Neural cell (in vitro differentiated cells): Measurements from ENCODE around the gene C6orf163. TPM values are rescaled to one million over a fixed set of nuclear protein-coding genes. Genes with fewer than 3 reads are reported as not detected.

Source experiments
- H2AFZ ChIP-seq: fragments of 200-600, 300-800 bp; sonication (generic), shearing (Covaris generic); 2 replicates; pipeline ENCODE4 v1.6.0; 2014; ENCODE audit warnings: low read depth, mild to moderate bottlenecking, antibody characterized with exemption, low read length, moderate library complexity
- H3F3A ChIP-seq: fragments of 200-600 bp; shearing (Covaris generic); 2 replicates; pipeline ENCODE4 v1.6.1; 2016; ENCODE audit warnings: mild to moderate bottlenecking, moderate library complexity, mixed read lengths, antibody characterized with exemption, low read length; ENCODE audit not compliant: insufficient read depth, poor library complexity, severe bottlenecking
- H3K27ac ChIP-seq: fragments of 200-600, 300-800 bp; sonication (generic), shearing (Covaris generic); 2 replicates; pipeline ENCODE4 v1.5.1; 2014; ENCODE audit warnings: mild to moderate bottlenecking, low read length, moderate library complexity
- H3K27me3 ChIP-seq: fragments of 300-800, 200-600 bp; sonication (generic), shearing (Covaris generic); 2 replicates; pipeline ENCODE4 v1.6.0; 2014; ENCODE audit warnings: mild to moderate bottlenecking, low read depth, low read length, moderate library complexity; ENCODE audit not compliant: insufficient read depth
- H3K36me3 ChIP-seq: fragments of 300-800, 200-600 bp; sonication (generic), shearing (Covaris generic); 2 replicates; pipeline ENCODE4 v1.5.1; 2014; ENCODE audit warnings: mild to moderate bottlenecking, antibody characterized with exemption, low read length, moderate library complexity; ENCODE audit not compliant: insufficient read depth
- H3K4me2 ChIP-seq: fragments of 300-800, 200-600 bp; sonication (generic), shearing (Covaris generic); 2 replicates; pipeline ENCODE4 v1.6.0; 2014; ENCODE audit warnings: mild to moderate bottlenecking, low read length
- H3K4me3 ChIP-seq: fragments of 300-800, 200-600 bp; sonication (generic), shearing (Covaris generic); 2 replicates; pipeline ENCODE4 v1.5.1; 2014; ENCODE audit warnings: mild to moderate bottlenecking, low read length, moderate library complexity
- H3K79me2 ChIP-seq: fragments of 200-600 bp; shearing (Covaris generic); replicated peaks from 2 replicates; pipeline ENCODE4 v1.6.0; 2014; ENCODE audit warnings: mild to moderate bottlenecking, low read length, moderate library complexity; ENCODE audit not compliant: insufficient read depth
- H3K9ac ChIP-seq: fragments of 300-800, 200-600 bp; sonication (generic), shearing (Covaris generic); 2 replicates; pipeline ENCODE4 v1.6.1; 2016; ENCODE audit warnings: mild to moderate bottlenecking, low read length, mixed read lengths
- H3K9me2 ChIP-seq: fragments of 200-600 bp; shearing (Covaris generic); 2 replicates; pipeline ENCODE4 v1.6.1; 2016; ENCODE audit warnings: mild to moderate bottlenecking, low read length, mixed read lengths; ENCODE audit not compliant: insufficient read depth
- H3K9me3 ChIP-seq: fragments of 200-600, 300-800 bp; sonication (generic), shearing (Covaris generic); 2 replicates; pipeline ENCODE4 v1.6.1; 2016; ENCODE audit warnings: mild to moderate bottlenecking, mixed run types, low read length, moderate library complexity, mixed read lengths
- H4K20me1 ChIP-seq: fragments of 200-600 bp; shearing (Covaris generic); 2 replicates; pipeline ENCODE4 v1.6.1; 2016; ENCODE audit warnings: mild to moderate bottlenecking, mixed run types; ENCODE audit not compliant: insufficient read depth
- EP300 ChIP-seq: fragments of 450-650 bp; conservative IDR thresholded peaks from 2 replicates; pipeline ENCODE4 v1.6.1; 2014; ENCODE audit warnings: antibody characterized with exemption, mild to moderate bottlenecking, moderate library complexity; ENCODE audit not compliant: poor library complexity, severe bottlenecking
- EZH2 ChIP-seq: fragments of 200-600, 300-800 bp; shearing (Covaris generic), sonication (generic); IDR thresholded peaks from 2 replicates; pipeline ENCODE4 v1.6.1; 2014; ENCODE audit warnings: antibody characterized with exemption, low read length, borderline replicate concordance, mild to moderate bottlenecking; ENCODE audit not compliant: insufficient read depth, poor library complexity, severe bottlenecking
- MXI1 ChIP-seq: fragments of 450-650 bp; conservative IDR thresholded peaks from 2 replicates; pipeline ENCODE4 v1.6.1; 2014; ENCODE audit warnings: antibody characterized with exemption, mild to moderate bottlenecking; ENCODE audit not compliant: poor library complexity, severe bottlenecking
- POLR2AphosphoS5 ChIP-seq: IDR thresholded peaks from 2 replicates; pipeline ENCODE4 v1.6.1; 2012
- RAD21 ChIP-seq: fragments of 450-650 bp; conservative IDR thresholded peaks from 2 replicates; pipeline ENCODE4 v1.6.1; 2014; ENCODE audit warnings: antibody characterized with exemption, mild to moderate bottlenecking, moderate library complexity
- SMC3 ChIP-seq: fragments of 450-650 bp; conservative IDR thresholded peaks from 2 replicates; pipeline ENCODE4 v1.6.1; 2014; ENCODE audit warnings: antibody characterized with exemption, mild to moderate bottlenecking, moderate library complexity; ENCODE audit not compliant: poor library complexity
- TAF1 ChIP-seq: IDR thresholded peaks from 2 replicates; pipeline ENCODE4 v1.6.1; 2012; ENCODE audit warnings: low read depth
- polyA plus RNA-seq: library from polyadenylated mRNA; depleted of rRNA; stranded (reverse); fragments of >200 nt; gene quantifications from 2 replicates; pipeline ENCODE4 v1.2.3, GENCODE V29; 2014
- TF ChIP-seq, protein P1 (sequence below): IDR thresholded peaks from 2 replicates; pipeline ENCODE4 v1.6.1; 2012; ENCODE audit warnings: borderline replicate concordance
- TF ChIP-seq, protein P2 (sequence below): fragments of 450-650 bp; IDR thresholded peaks from 2 replicates; pipeline ENCODE4 v1.5.1; 2014; ENCODE audit warnings: antibody characterized with exemption, mild to moderate bottlenecking, moderate library complexity; ENCODE audit not compliant: poor library complexity, severe bottlenecking

C6orf163 gene
- polyA plus RNA-seq, 1 donor from 2014 or later = 1.8 TPM

DNA sequence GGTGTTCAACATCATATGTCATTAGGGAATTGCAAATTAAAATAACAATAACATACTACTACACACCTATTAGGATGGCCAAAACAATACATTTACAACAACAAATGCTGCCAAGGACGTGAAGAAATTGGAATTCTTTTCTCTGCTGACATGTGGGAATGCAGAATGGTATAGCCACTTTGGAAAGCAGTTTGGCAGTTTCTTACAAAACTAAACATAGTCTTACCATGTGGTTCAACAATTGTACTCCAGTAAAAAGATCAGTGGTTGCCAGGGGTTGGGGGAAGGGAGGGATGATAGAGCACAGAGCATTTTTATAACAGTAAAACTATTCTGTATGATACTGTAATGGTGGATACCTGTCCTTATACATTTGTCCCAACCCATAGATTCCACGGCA, 50.8 kb downstream of the C6orf163 start:
- no peak overlapping the region for H3K27ac ChIP-seq
- H3F3A ChIP-seq = no peaks in the 10 kb centered on the region
- H4K20me1 ChIP-seq = no peaks in the 10 kb centered on the region
- H3K9me3 ChIP-seq = no peaks in the 10 kb centered on the region
- no peaks in the 10 kb centered on the region for H3K79me2 ChIP-seq
- H3K4me3 ChIP-seq = no peak overlapping the region
- H3K27me3 ChIP-seq = no peaks in the 10 kb centered on the region
- H3K9me2 ChIP-seq = no peaks in the 10 kb centered on the region
- H2AFZ ChIP-seq = no peak overlapping the region
- no peak overlapping the region for H3K4me2 ChIP-seq
- no peak overlapping the region for H3K9ac ChIP-seq
- no peak for TF ChIP-seq SMC3
- no peak for TF ChIP-seq EP300
- TF ChIP-seq TAF1 = no peak
- no peak for TF ChIP-seq POLR2AphosphoS5
- TF ChIP-seq RAD21 = no peak
- no peak for TF ChIP-seq MXI1
- no peak for TF ChIP-seq EZH2
- TF ChIP-seq, protein P1, sequence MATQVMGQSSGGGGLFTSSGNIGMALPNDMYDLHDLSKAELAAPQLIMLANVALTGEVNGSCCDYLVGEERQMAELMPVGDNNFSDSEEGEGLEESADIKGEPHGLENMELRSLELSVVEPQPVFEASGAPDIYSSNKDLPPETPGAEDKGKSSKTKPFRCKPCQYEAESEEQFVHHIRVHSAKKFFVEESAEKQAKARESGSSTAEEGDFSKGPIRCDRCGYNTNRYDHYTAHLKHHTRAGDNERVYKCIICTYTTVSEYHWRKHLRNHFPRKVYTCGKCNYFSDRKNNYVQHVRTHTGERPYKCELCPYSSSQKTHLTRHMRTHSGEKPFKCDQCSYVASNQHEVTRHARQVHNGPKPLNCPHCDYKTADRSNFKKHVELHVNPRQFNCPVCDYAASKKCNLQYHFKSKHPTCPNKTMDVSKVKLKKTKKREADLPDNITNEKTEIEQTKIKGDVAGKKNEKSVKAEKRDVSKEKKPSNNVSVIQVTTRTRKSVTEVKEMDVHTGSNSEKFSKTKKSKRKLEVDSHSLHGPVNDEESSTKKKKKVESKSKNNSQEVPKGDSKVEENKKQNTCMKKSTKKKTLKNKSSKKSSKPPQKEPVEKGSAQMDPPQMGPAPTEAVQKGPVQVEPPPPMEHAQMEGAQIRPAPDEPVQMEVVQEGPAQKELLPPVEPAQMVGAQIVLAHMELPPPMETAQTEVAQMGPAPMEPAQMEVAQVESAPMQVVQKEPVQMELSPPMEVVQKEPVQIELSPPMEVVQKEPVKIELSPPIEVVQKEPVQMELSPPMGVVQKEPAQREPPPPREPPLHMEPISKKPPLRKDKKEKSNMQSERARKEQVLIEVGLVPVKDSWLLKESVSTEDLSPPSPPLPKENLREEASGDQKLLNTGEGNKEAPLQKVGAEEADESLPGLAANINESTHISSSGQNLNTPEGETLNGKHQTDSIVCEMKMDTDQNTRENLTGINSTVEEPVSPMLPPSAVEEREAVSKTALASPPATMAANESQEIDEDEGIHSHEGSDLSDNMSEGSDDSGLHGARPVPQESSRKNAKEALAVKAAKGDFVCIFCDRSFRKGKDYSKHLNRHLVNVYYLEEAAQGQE = no peak
- TF ChIP-seq, protein P2, sequence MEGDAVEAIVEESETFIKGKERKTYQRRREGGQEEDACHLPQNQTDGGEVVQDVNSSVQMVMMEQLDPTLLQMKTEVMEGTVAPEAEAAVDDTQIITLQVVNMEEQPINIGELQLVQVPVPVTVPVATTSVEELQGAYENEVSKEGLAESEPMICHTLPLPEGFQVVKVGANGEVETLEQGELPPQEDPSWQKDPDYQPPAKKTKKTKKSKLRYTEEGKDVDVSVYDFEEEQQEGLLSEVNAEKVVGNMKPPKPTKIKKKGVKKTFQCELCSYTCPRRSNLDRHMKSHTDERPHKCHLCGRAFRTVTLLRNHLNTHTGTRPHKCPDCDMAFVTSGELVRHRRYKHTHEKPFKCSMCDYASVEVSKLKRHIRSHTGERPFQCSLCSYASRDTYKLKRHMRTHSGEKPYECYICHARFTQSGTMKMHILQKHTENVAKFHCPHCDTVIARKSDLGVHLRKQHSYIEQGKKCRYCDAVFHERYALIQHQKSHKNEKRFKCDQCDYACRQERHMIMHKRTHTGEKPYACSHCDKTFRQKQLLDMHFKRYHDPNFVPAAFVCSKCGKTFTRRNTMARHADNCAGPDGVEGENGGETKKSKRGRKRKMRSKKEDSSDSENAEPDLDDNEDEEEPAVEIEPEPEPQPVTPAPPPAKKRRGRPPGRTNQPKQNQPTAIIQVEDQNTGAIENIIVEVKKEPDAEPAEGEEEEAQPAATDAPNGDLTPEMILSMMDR = no peak
- no peaks in the 10 kb centered on the region for H3K36me3 ChIP-seq

GRCh38 chr6:87396595-87397392, 52.2 kb downstream of the C6orf163 start:
- no peak overlapping the region for H3K9ac ChIP-seq
- no peaks in the 10 kb centered on the region for H3K36me3 ChIP-seq
- no peaks in the 10 kb centered on the region for H3F3A ChIP-seq
- H4K20me1 ChIP-seq = no peaks in the 10 kb centered on the region
- peak overlapping the region; percentile 46 for H3K27ac ChIP-seq
- no peaks in the 10 kb centered on the region for H3K9me3 ChIP-seq
- TF ChIP-seq EP300 (peak; percentile 79), RAD21 (no peak), POLR2AphosphoS5 (peak; percentile 62)
- no peaks in the 10 kb centered on the region for H3K9me2 ChIP-seq
- no peaks in the 10 kb centered on the region for H3K79me2 ChIP-seq
- H3K27me3 ChIP-seq = no peaks in the 10 kb centered on the region
- peak overlapping the region; percentile 52 for H3K4me2 ChIP-seq
- H2AFZ ChIP-seq = no peak overlapping the region
- H3K4me3 ChIP-seq = peak overlapping the region; percentile 29
